Activated CD8-positive, alpha-beta T cell treated with anti-CD3 and anti-CD28 coated beads for 36 hours (primary cell): ENCODE data around the gene NKAIN2. TPM values are rescaled to one million over a fixed set of nuclear protein-coding genes. Genes with fewer than 3 reads are reported as not detected.
"Not testable (repeated sequence)": the region's sequence is repeated elsewhere in the genome, so short reads cannot be mapped to it uniquely, and the experiment has no call there.

Source experiments
- ATAC-seq: fragments of 200-7000 bp; cut with Tn5 transposase; one replicate; pipeline ENCODE4 v1.10.0; 2021; ENCODE audit warnings: mild to moderate bottlenecking, moderate library complexity
- CTCF ChIA-PET: fragments of 350-600 bp; sonication (Branson Sonifier 250); formaldehyde crosslinking; loops from one replicate; lab custom pipeline; 2021; ENCODE audit warnings: antibody characterized with exemption; lab: Charles Lee
- POLR2A ChIA-PET: fragments of 350-600 bp; sonication (Branson Sonifier 250); formaldehyde crosslinking; loops from one replicate; lab custom pipeline; 2021; ENCODE audit warnings: antibody characterized with exemption; lab: Charles Lee
- DNase-seq: peaks from one replicate; pipeline ENCODE4 v3.0.0-alpha.2; 2020
- H3K27ac Mint-ChIP-seq: one replicate; pipeline ENCODE4 v1.8.0; 2021; ENCODE audit warnings: mild to moderate bottlenecking, mixed read lengths
- H3K27me3 Mint-ChIP-seq: one replicate; pipeline ENCODE4 v1.8.0; 2021; ENCODE audit warnings: mixed read lengths
- H3K36me3 Mint-ChIP-seq: one replicate; pipeline ENCODE4 v1.8.0; 2021; ENCODE audit warnings: low read depth, mixed read lengths
- H3K4me1 Mint-ChIP-seq: one replicate; pipeline ENCODE4 v1.8.0; 2021; ENCODE audit warnings: low read depth, mixed read lengths
- H3K4me3 Mint-ChIP-seq: one replicate; pipeline ENCODE4 v1.8.0; 2021; ENCODE audit warnings: mild to moderate bottlenecking, moderate library complexity, mixed read lengths
- H3K9me3 Mint-ChIP-seq: one replicate; pipeline ENCODE4 v1.8.0; 2021; ENCODE audit warnings: mixed read lengths
- CTCF ChIP-seq: fragments of 200-600 bp; IDR thresholded peaks from one replicate; pipeline ENCODE4 v1.8.0; 2022; ENCODE audit warnings: antibody characterized with exemption, mild to moderate bottlenecking
- intact Hi-C: fragments of 100-400 bp; cut with micrococcal nuclease; formaldehyde crosslinking; loops from one replicate; pipeline ENCODE4 v1.10.0; 2022
- total RNA-seq, 2 experiments: library from RNA; stranded (reverse); gene quantifications; one replicate each; pipeline ENCODE4 v1.2.3, GENCODE V29; 2021

The NKAIN2 gene
- total RNA-seq, 2 experiments from 2014 or later = not detected

DNA sequence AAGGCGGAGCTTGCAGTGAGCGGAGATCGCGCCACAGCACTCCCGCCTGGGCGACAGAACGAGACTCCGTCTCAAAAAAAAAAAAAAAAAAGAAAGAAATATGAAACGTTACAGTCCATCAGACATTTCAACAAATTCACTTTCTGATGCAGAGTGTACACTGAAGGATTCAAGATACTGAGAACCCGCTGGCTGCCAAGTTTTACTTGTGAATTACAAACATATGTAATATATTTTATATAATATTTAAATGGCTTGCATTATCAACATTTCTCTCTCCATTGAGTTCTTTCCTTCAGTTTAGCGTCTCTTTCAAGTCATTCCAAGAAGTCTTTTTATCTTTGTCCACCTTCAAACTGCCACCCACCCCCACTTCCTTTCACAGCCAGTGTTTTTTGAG is 917.7 kb downstream of the NKAIN2 start:
- no peak overlapping the region for H3K27ac Mint-ChIP-seq
- peaks cover 2% of the 10 kb centered on the region for H3K27me3 Mint-ChIP-seq
- H3K36me3 Mint-ChIP-seq = no peaks in the 10 kb centered on the region
- CTCF ChIA-PET = no interaction called here
- no peak for ATAC-seq
- intact Hi-C loops = no loop called here
- POLR2A ChIA-PET = no interaction called here
- H3K4me3 Mint-ChIP-seq = no peak overlapping the region
- peaks cover 1% of the 10 kb centered on the region for H3K9me3 Mint-ChIP-seq
- DNase-seq = no peak
- TF ChIP-seq CTCF = no peak
- H3K4me1 Mint-ChIP-seq = no peaks in the 10 kb centered on the region

- H3K27me3 Mint-ChIP-seq = no peaks in the 10 kb centered on the region
- no peak overlapping the region for H3K27ac Mint-ChIP-seq
- ATAC-seq (no peak), DNase-seq (no peak)
- peaks cover 1% of the 10 kb centered on the region for H3K9me3 Mint-ChIP-seq
- intact Hi-C loops = no loop called here
- H3K4me1 Mint-ChIP-seq = no peaks in the 10 kb centered on the region
- TF ChIP-seq CTCF = no peak
- ChIA-PET CTCF (no interaction called here), POLR2A (no interaction called here)
- H3K4me3 Mint-ChIP-seq = no peak overlapping the region
- no peaks in the 10 kb centered on the region for H3K36me3 Mint-ChIP-seq
These were observed 918.6 kb downstream of the NKAIN2 start for GRCh38 chr6:124722141-124722878.

GRCh38 chr6:124723671-124724070 is 920.0 kb downstream of the NKAIN2 start:
- intact Hi-C loops = no loop called here
- CTCF ChIA-PET = no interaction called here
- peaks cover 1% of the 10 kb centered on the region for H3K9me3 Mint-ChIP-seq

DNA sequence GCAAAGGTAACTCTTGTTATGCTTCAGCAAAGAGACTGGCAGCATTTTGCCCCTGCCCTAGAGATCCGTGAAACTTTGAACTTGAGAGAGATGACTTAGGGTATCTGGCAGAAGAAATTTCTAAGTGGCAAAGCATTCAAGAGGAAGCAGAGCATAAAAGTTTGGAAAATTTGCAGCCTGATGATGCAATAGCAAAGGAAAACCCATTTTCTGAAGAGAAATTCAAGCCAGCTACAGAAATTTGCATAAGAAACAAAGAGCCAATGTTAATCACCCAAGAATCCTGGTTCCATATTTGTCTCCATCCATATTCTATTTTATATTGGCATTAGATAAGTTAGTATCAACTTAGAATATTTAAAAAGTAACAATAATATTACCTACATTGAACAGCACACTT is 934.1 kb downstream of the NKAIN2 start:
- POLR2A ChIA-PET = interaction anchor here (0.8 kb wide), 1 partner anchor 30 kb away, joined by 3 read pairs; no protein-coding TSS in a partner anchor
- CTCF ChIA-PET, ATAC-seq: not testable (repeated sequence)

More at GRCh38 chr6:124723671-124724070, 920.0 kb downstream of the NKAIN2 start:
- ATAC-seq (no peak), DNase-seq (no peak)
- Mint-ChIP-seq H3K4me1 (no peaks in the 10 kb centered on the region), H3K4me3 (no peak overlapping the region), H3K36me3 (no peaks in the 10 kb centered on the region), H3K27ac (no peak overlapping the region), H3K27me3 (no peaks in the 10 kb centered on the region)
- POLR2A ChIA-PET = no interaction called here
- TF ChIP-seq CTCF = no peak

DNA sequence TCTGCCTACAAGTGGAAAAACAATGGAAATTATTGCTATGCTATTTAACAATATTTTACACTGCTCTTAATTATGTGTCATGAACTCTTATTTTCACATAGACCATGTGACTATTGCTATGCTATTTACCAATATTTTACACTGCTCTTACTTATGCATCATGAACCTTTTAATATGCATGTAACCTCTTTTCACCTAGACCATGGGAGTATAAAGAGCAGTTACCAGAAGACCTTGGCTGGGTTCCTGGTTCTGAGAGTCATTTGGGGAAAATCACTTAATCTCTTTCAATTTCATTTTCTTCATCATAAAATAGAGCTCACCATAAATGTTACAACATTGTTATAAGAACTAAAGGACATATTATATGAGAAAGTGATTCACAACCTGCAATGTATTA is 934.8 kb downstream of the NKAIN2 start:
- H3K4me1 Mint-ChIP-seq = no peaks in the 10 kb centered on the region
- H3K27ac Mint-ChIP-seq = no peak overlapping the region
- H3K27me3 Mint-ChIP-seq = no peaks in the 10 kb centered on the region
- peaks cover 5% of the 10 kb centered on the region for H3K9me3 Mint-ChIP-seq
- intact Hi-C loops = no loop called here
- no peak for ATAC-seq
- no peak overlapping the region for H3K4me3 Mint-ChIP-seq
- CTCF ChIA-PET = no interaction called here
- TF ChIP-seq CTCF = no peak
- no peak for DNase-seq
- no peaks in the 10 kb centered on the region for H3K36me3 Mint-ChIP-seq
- POLR2A ChIA-PET = no interaction called here

More for the DNA sequence above, 934.1 kb downstream of the NKAIN2 start:
- H3K9me3 Mint-ChIP-seq, H3K4me1 Mint-ChIP-seq, DNase-seq, H3K36me3 Mint-ChIP-seq, H3K4me3 Mint-ChIP-seq, intact Hi-C loops, H3K27me3 Mint-ChIP-seq, H3K27ac Mint-ChIP-seq: not testable (repeated sequence)
